WTC11 (cell line): ENCODE measurements around the gene GAS1. TPM values are rescaled to one million over a fixed set of nuclear protein-coding genes. Genes with fewer than 3 reads are reported as not detected.

Source experiments
- ATAC-seq: fragments of 200-7000 bp; cut with Tn5 transposase; 2 replicates; pipeline ENCODE4 v1.10.0; 2021; ENCODE audit warnings: mild to moderate bottlenecking, moderate library complexity
- CTCF ChIA-PET: fragments of 300-600 bp; sonication (Branson Sonifier 250); formaldehyde crosslinking; loops from one replicate; lab custom pipeline; 2021; ENCODE audit warnings: antibody characterized with exemption; lab: Charles Lee
- POLR2A ChIA-PET: fragments of 350-600 bp; sonication (Branson Sonifier 250); formaldehyde crosslinking; loops from one replicate; lab custom pipeline; 2021; ENCODE audit warnings: antibody characterized with exemption; lab: Charles Lee
- DNase-seq: peaks from one replicate; pipeline ENCODE4 v3.0.0; 2021; ENCODE audit warnings: low spot score
- H3K27ac Mint-ChIP-seq: 2 replicates; pipeline ENCODE4 v1.8.0; 2021; ENCODE audit warnings: mixed read lengths
- H3K27me3 Mint-ChIP-seq: 2 replicates; pipeline ENCODE4 v1.8.0; 2021; ENCODE audit warnings: low read depth, mild to moderate bottlenecking, moderate library complexity, mixed read lengths
- H3K36me3 Mint-ChIP-seq: 2 replicates; pipeline ENCODE4 v1.8.0; 2021; ENCODE audit warnings: mixed read lengths
- H3K4me1 Mint-ChIP-seq: 2 replicates; pipeline ENCODE4 v1.8.0; 2022; ENCODE audit warnings: mixed read lengths
- H3K4me3 Mint-ChIP-seq: 2 replicates; pipeline ENCODE4 v1.8.0; 2021; ENCODE audit warnings: mild to moderate bottlenecking, moderate library complexity, mixed read lengths
- H3K9me3 Mint-ChIP-seq: 2 replicates; pipeline ENCODE4 v1.8.0; 2021; ENCODE audit warnings: mixed read lengths
- CREB1 ChIP-seq: sonication (generic); formaldehyde crosslinking; IDR thresholded peaks from 2 replicates; pipeline ENCODE4 v1.8.0; 2023; ENCODE audit warnings: mild to moderate bottlenecking, missing genetic modification reagents
- CTCF ChIP-seq: fragments of 200-600 bp; IDR thresholded peaks from 2 replicates; pipeline ENCODE4 v1.8.0; 2022; ENCODE audit warnings: antibody characterized with exemption
- E2F5 ChIP-seq: sonication (generic); formaldehyde crosslinking; IDR thresholded peaks from 2 replicates; pipeline ENCODE4 v1.8.1; 2022; ENCODE audit warnings: mild to moderate bottlenecking, moderate library complexity, missing genetic modification reagents
- ELF4 ChIP-seq: sonication (generic); formaldehyde crosslinking; IDR thresholded peaks from 2 replicates; pipeline ENCODE4 v1.8.1; 2022; ENCODE audit warnings: low read depth, mild to moderate bottlenecking, moderate library complexity, missing genetic modification reagents
- EMX1 ChIP-seq: fragments of 250-450 bp; sonication (Bioruptor Pico); IDR thresholded peaks from 2 replicates; pipeline ENCODE4 v1.8.0; 2021; ENCODE audit warnings: mild to moderate bottlenecking
- HMGA2 ChIP-seq: fragments of 250-450 bp; sonication (Bioruptor Pico); IDR thresholded peaks from 2 replicates; pipeline ENCODE4 v1.4.0; 2021; ENCODE audit warnings: mild to moderate bottlenecking, moderate library complexity
- JUN ChIP-seq: sonication (generic); formaldehyde crosslinking; IDR thresholded peaks from 2 replicates; pipeline ENCODE4 v1.8.0; 2023; ENCODE audit warnings: mild to moderate bottlenecking, missing genetic modification reagents
- NFE2L1 ChIP-seq: sonication (generic); formaldehyde crosslinking; IDR thresholded peaks from 2 replicates; pipeline ENCODE4 v1.8.1; 2023; ENCODE audit warnings: missing genetic modification reagents
- NFYB ChIP-seq: sonication (generic); formaldehyde crosslinking; conservative IDR thresholded peaks from 2 replicates; pipeline ENCODE4 v1.8.0; 2022; ENCODE audit warnings: low read depth, missing genetic modification reagents
- NR3C1 ChIP-seq: sonication (generic); formaldehyde crosslinking; conservative IDR thresholded peaks from 2 replicates; pipeline ENCODE4 v1.8.1; 2023; ENCODE audit warnings: low read depth, mild to moderate bottlenecking, missing genetic modification reagents
- OVOL2 ChIP-seq: fragments of 250-450 bp; sonication (Bioruptor Pico); IDR thresholded peaks from 2 replicates; pipeline ENCODE4 v1.9.0; 2021; ENCODE audit warnings: mild to moderate bottlenecking, borderline replicate concordance
- PREB ChIP-seq: sonication (generic); formaldehyde crosslinking; IDR thresholded peaks from 2 replicates; pipeline ENCODE4 v1.8.1; 2022; ENCODE audit warnings: mild to moderate bottlenecking, missing genetic modification reagents, moderate library complexity, borderline replicate concordance
- PRRX2 ChIP-seq: fragments of 250-450 bp; sonication (Bioruptor Pico); IDR thresholded peaks from 2 replicates; pipeline ENCODE4 v1.8.0; 2021; ENCODE audit warnings: mild to moderate bottlenecking
- RELA ChIP-seq: sonication (generic); formaldehyde crosslinking; IDR thresholded peaks from 2 replicates; pipeline ENCODE4 v1.8.1; 2022; ENCODE audit warnings: missing genetic modification reagents, mild to moderate bottlenecking, borderline replicate concordance
- SOX15 ChIP-seq: fragments of 250-450 bp; sonication (Bioruptor Pico); IDR thresholded peaks from 2 replicates; pipeline ENCODE4 v1.9.0; 2021; ENCODE audit warnings: mild to moderate bottlenecking
- TCF7 ChIP-seq: sonication (generic); formaldehyde crosslinking; IDR thresholded peaks from 2 replicates; pipeline ENCODE4 v1.8.0; 2022; ENCODE audit warnings: mild to moderate bottlenecking, low read depth, missing genetic modification reagents, moderate library complexity
- USF2 ChIP-seq: sonication (generic); formaldehyde crosslinking; IDR thresholded peaks from 2 replicates; pipeline ENCODE4 v1.8.1; 2023; ENCODE audit warnings: mild to moderate bottlenecking, missing genetic modification reagents, moderate library complexity
- ZMAT4 ChIP-seq: fragments of 250-450 bp; sonication (Bioruptor Pico); IDR thresholded peaks from 2 replicates; pipeline ENCODE4 v1.9.0; 2021; ENCODE audit warnings: mild to moderate bottlenecking
- ZNF121 ChIP-seq: sonication (generic); formaldehyde crosslinking; IDR thresholded peaks from 2 replicates; pipeline ENCODE4 v1.8.0; 2023; ENCODE audit warnings: missing genetic modification reagents
- ZNF416 ChIP-seq: fragments of 250-450 bp; sonication (Bioruptor Pico); IDR thresholded peaks from 2 replicates; pipeline ENCODE4 v1.9.0; 2021; ENCODE audit warnings: mild to moderate bottlenecking, inconsistent platforms
- ZNF671 ChIP-seq: fragments of 250-450 bp; sonication (Bioruptor Pico); IDR thresholded peaks from 2 replicates; pipeline ENCODE4 v1.8.0; 2021; ENCODE audit warnings: mild to moderate bottlenecking
- ZSCAN18 ChIP-seq: fragments of 250-450 bp; sonication (Bioruptor Pico); IDR thresholded peaks from 2 replicates; pipeline ENCODE4 v2.1.2; 2022; ENCODE audit warnings: mild to moderate bottlenecking, moderate library complexity
- total RNA-seq: library from RNA; stranded (reverse); gene quantifications from 3 replicates; pipeline ENCODE4 v1.2.3, GENCODE V29; 2021

The GAS1 gene
- total RNA-seq, 1 experiment from 2014 or later: 5.0 TPM

GRCh38 chr9:86948074-86948929, 996 bp upstream of the GAS1 start:
- CTCF ChIA-PET: interaction anchor here (0.6 to 2.9 kb wide), 45 partner anchors 8 to 823 kb away, joined by 3 to 31 read pairs (median 3); no protein-coding TSS in a partner anchor
- H3K27ac Mint-ChIP-seq: no peak overlapping the region

GRCh38 chr9:86946201-86947145, 833 bp downstream of the GAS1 start:
- H3K27me3 Mint-ChIP-seq: peaks cover 66% of the 10 kb centered on the region
- ATAC-seq: peak; percentile 29

More at GRCh38 chr9:86948074-86948929, 996 bp upstream of the GAS1 start:
- Mint-ChIP-seq H3K9me3 (peaks cover 29% of the 10 kb centered on the region), H3K4me3 (peak overlapping the region; percentile 82), H3K4me1 (peaks cover 34% of the 10 kb centered on the region), H3K36me3 (peaks cover 18% of the 10 kb centered on the region), H3K27me3 (peaks cover 53% of the 10 kb centered on the region)
- ATAC-seq: peak; percentile 26
- POLR2A ChIA-PET: interaction anchor here (0.6 to 1.2 kb wide), 6 partner anchors 40 to 422 kb away, joined by 3 to 6 read pairs (median 3); no protein-coding TSS in a partner anchor
- DNase-seq: peak; percentile 80
- no peak for TF ChIP-seq CREB1
- TF ChIP-seq CTCF: peak; percentile 69

GRCh38 chr9:86945728-86946200, 1.5 kb downstream of the GAS1 start:
- no peak for ATAC-seq
- H3K27ac Mint-ChIP-seq: no peak overlapping the region
- CTCF ChIA-PET: interaction anchor here (0.7 kb wide), 1 partner anchor 826 kb away, joined by 3 read pairs; no protein-coding TSS in a partner anchor
- no peak for TF ChIP-seq ZNF121 (CRISPR knock-in tag)
- no peak for TF ChIP-seq E2F5 (CRISPR knock-in tag)
- no peak for TF ChIP-seq EMX1 (CRISPR knock-in tag)
- TF ChIP-seq NFE2L1 (CRISPR knock-in tag): peak; percentile 34; the same call in 1 of the 2 replicates
- no peak for TF ChIP-seq RELA (CRISPR knock-in tag)
- no peak for TF ChIP-seq JUN
- no peak for TF ChIP-seq ZNF671 (CRISPR knock-in tag)
- TF ChIP-seq USF2 (CRISPR knock-in tag): no peak
- TF ChIP-seq NR3C1 (CRISPR knock-in tag): 0 out of 2 replicates have a peak, but pooled peaks have one; percentile 50
- no peak for TF ChIP-seq SOX15 (CRISPR knock-in tag)
- no peak for TF ChIP-seq ELF4 (CRISPR knock-in tag)
- no peak for TF ChIP-seq ZNF416
- no peak for TF ChIP-seq HMGA2 (CRISPR knock-in tag)
- TF ChIP-seq PRRX2 (CRISPR knock-in tag): no peak
- TF ChIP-seq OVOL2 (CRISPR knock-in tag): no peak
- no peak for TF ChIP-seq ZSCAN18 (CRISPR knock-in tag)

More at GRCh38 chr9:86946201-86947145, 833 bp downstream of the GAS1 start:
- Mint-ChIP-seq H3K27ac (no peak overlapping the region), H3K4me1 (peaks cover 53% of the 10 kb centered on the region), H3K9me3 (peaks cover 16% of the 10 kb centered on the region)
- CTCF ChIA-PET: interaction anchor here (0.6 to 2.9 kb wide), 5 partner anchors 10 to 423 kb away, joined by 3 to 31 read pairs (median 6); no protein-coding TSS in a partner anchor
- DNase-seq: peak; percentile 65
- POLR2A ChIA-PET: no interaction called here
- peak; percentile 0; the same call in 1 of the 2 replicates for TF ChIP-seq NFYB (CRISPR knock-in tag)
- TF ChIP-seq PREB (CRISPR knock-in tag): no peak
- TF ChIP-seq TCF7 (CRISPR knock-in tag): 0 out of 2 replicates have a peak, but pooled peaks have one; percentile 65
- no peak for TF ChIP-seq ZMAT4
- TF ChIP-seq, all 79 proteins: peak for 2
- peaks cover 12% of the 10 kb centered on the region for H3K36me3 Mint-ChIP-seq
- peak overlapping the region; percentile 78 for H3K4me3 Mint-ChIP-seq

More at GRCh38 chr9:86945728-86946200, 1.5 kb downstream of the GAS1 start:
- H3K27me3 Mint-ChIP-seq: peaks cover 70% of the 10 kb centered on the region
- peak overlapping the region; percentile 80 for H3K4me3 Mint-ChIP-seq
- H3K36me3 Mint-ChIP-seq: peaks cover 5% of the 10 kb centered on the region; the same call in 1 of the 2 replicates
- POLR2A ChIA-PET: no interaction called here
- peaks cover 60% of the 10 kb centered on the region for H3K4me1 Mint-ChIP-seq
- no peak for DNase-seq
- peaks cover 9% of the 10 kb centered on the region for H3K9me3 Mint-ChIP-seq
